Transverse colon (tissue), 4 donors: ENCODE data around the gene AGBL4. TPM values are rescaled to one million over a fixed set of nuclear protein-coding genes. Genes with fewer than 3 reads are reported as not detected.
A peak's percentile ranks its signal among the peaks of the same experiment; 100 is the strongest.

Experiments used
- DNase-seq: peaks from one replicate; pipeline ENCODE4 v3.0.0-alpha.2; 2019
- H3K27ac ChIP-seq, 4 donors: fragments of 200-600 bp; sonication (generic); 2 replicates each; pipeline ENCODE4 v1.5.1; 2016 to 2018; ENCODE audit warnings: inconsistent platforms in 4 of 4
- H3K27me3 ChIP-seq: fragments of 200-600 bp; sonication (generic); 2 replicates; pipeline ENCODE4 v1.5.1; 2017; ENCODE audit warnings: inconsistent platforms
- H3K36me3 ChIP-seq, 4 donors: fragments of 200-600 bp; sonication (generic); 2 replicates each; pipeline ENCODE4 v1.5.1; 2017 to 2019; ENCODE audit warnings: inconsistent platforms in 4 of 4
- H3K4me1 ChIP-seq, 4 donors: fragments of 200-600 bp; sonication (generic); 2 replicates each; pipeline ENCODE4 v1.5.1; 2017 to 2020; ENCODE audit warnings: inconsistent platforms in 4 of 4
- H3K4me3 ChIP-seq, 4 donors: fragments of 200-600 bp; sonication (generic); 1 replicate in 1 of 4; 2 replicates in 3 of 4; pipeline versions ENCODE4 v1.5.1 to v1.6.1; 2017 to 2019; ENCODE audit warnings: inconsistent platforms in 4 of 4
- H3K9me3 ChIP-seq, 2 donors: fragments of 200-600 bp; sonication (generic); 2 replicates each; pipeline ENCODE4 v1.5.1; 2017 to 2019; ENCODE audit warnings: inconsistent platforms in 2 of 2
- CTCF ChIP-seq, 5 experiments: fragments of 200-600 bp in 3 of 5; fragments of 450-650 bp in 2 of 5; sonication (generic) in 3 of 5; IDR thresholded peaks; 1 replicate in 2 of 5; 2 replicates in 3 of 5; pipeline ENCODE4 v1.5.1; 2016 to 2017; ENCODE audit warnings: antibody characterized with exemption in 5 of 5, inconsistent platforms in 3 of 5, mild to moderate bottlenecking in 2 of 5, moderate library complexity in 1 of 5
- EP300 ChIP-seq: sonication (generic); formaldehyde crosslinking; IDR thresholded peaks from one replicate; pipeline ENCODE4 v1.6.1; 2017; ENCODE audit warnings: antibody characterized with exemption, low read depth
- POLR2A ChIP-seq: fragments of 450-650 bp; IDR thresholded peaks from one replicate; pipeline ENCODE4 v1.6.1; 2016; ENCODE audit warnings: antibody characterized with exemption, mild to moderate bottlenecking, moderate library complexity
- POLR2AphosphoS5 ChIP-seq, 3 donors: sonication (generic); formaldehyde crosslinking; IDR thresholded peaks; one replicate each; pipeline ENCODE4 v1.6.1; 2016; ENCODE audit warnings: antibody characterized with exemption in 3 of 3
- WGBS, 2 donors: methylation state at CpG; one replicate each; pipeline ENCODE4 v1.1.5; 2018; ENCODE audit warnings: low coverage in 1 of 2; 5-methylcytosine and 5-hydroxymethylcytosine counted together
- in situ Hi-C, 4 donors: fragments of 200-750 bp; cut with MboI; loops; one replicate each; pipeline versions ENCODE4 v1.15.0 to v1.15.1; 2017; ENCODE audit warnings: low sequenced_read_pairs in 3 of 4, low pct_ligation_motif_present in 1 of 4, low pct_unique_long_range_greater_than_20kb in 1 of 4
- intact Hi-C: fragments of 100-400 bp; cut with DNase I; formaldehyde crosslinking; loops from one replicate; pipeline ENCODE4 v1.15.1; 2023; ENCODE audit warnings: low total_unique reads
- total RNA-seq, 4 donors: library from RNA; depleted of rRNA; stranded (reverse); fragments of >200 nt; gene quantifications; one replicate each; pipeline ENCODE4 v1.1.0, GENCODE V29; 2016

AGBL4 gene
- total RNA-seq, 4 donors from 2014 or later = 0.82 TPM; not detected in 3

- Histone ChIP-seq H3K4me3 (no peak overlapping the region), H3K4me1 (no peaks in the 10 kb centered on the region), H3K9me3 (no peaks in the 10 kb centered on the region), H3K27me3 (no peaks in the 10 kb centered on the region), H3K36me3 (no peaks in the 10 kb centered on the region), H3K27ac (no peak overlapping the region)
- in situ Hi-C loops = loop anchor here in 2 of 4 donors (25.0 kb wide), 1 partner anchor 1657 kb away; no protein-coding TSS in a partner anchor
- intact Hi-C loops = no loop called here
- TF ChIP-seq CTCF (IDR thresholded peaks at IDR 0.05) = no peak
- TF ChIP-seq POLR2A = no peak
- 33 to 61% methylated on average over 2 to 10 of the region's 10 CpGs for WGBS, 2 donors
- DNase-seq = no peak
Observed at GRCh38 chr1:48680411-48681035, 1343.2 kb downstream of the AGBL4 start.

- TF ChIP-seq POLR2A (no peak), POLR2AphosphoS5 (IDR thresholded peaks at IDR 0.05) (no peak)
- Histone ChIP-seq H3K4me1 (no peaks in the 10 kb centered on the region), H3K36me3 (no peaks in the 10 kb centered on the region), H3K9me3 (no peaks in the 10 kb centered on the region), H3K27me3 (no peaks in the 10 kb centered on the region), H3K27ac (no peak overlapping the region), H3K4me3 (no peak overlapping the region)
- intact Hi-C loops = loop anchor here (5.0 kb wide), 1 partner anchor 137 kb away; no protein-coding TSS in a partner anchor
- WGBS, 2 donors = 17 to 73% methylated on average over 1 to 6 of the region's 6 CpGs
- in situ Hi-C loops = loop anchor here in 2 of 4 donors (10.0 to 25.0 kb wide), 2 partner anchors 135 to 1657 kb away; no protein-coding TSS in a partner anchor
- no peak for DNase-seq
Observed at GRCh38 chr1:48679859-48680258, 1343.9 kb downstream of the AGBL4 start.

- in situ Hi-C loops (loop anchor here in 2 of 4 donors (10.0 to 25.0 kb wide), 2 partner anchors 136 to 1658 kb away; no protein-coding TSS in a partner anchor), intact Hi-C loops (loop anchor here (5.0 kb wide), 1 partner anchor 138 kb away; no protein-coding TSS in a partner anchor)
- Histone ChIP-seq H3K9me3 (no peaks in the 10 kb centered on the region), H3K27me3 (no peaks in the 10 kb centered on the region), H3K4me3 (no peak overlapping the region), H3K4me1 (no peaks in the 10 kb centered on the region), H3K36me3 (no peaks in the 10 kb centered on the region), H3K27ac (no peak overlapping the region)
- WGBS, 2 donors = 91% methylated on average over 3 of the region's 3 CpGs; no CpG with 5 or more reads in 1 of the 2 donors
- TF ChIP-seq POLR2A (no peak), EP300 (no peak), POLR2AphosphoS5 (IDR thresholded peaks at IDR 0.05) (no peak), CTCF (IDR thresholded peaks at IDR 0.05) (no peak)
- no peak for DNase-seq
Observed at GRCh38 chr1:48678710-48679505, 1344.8 kb downstream of the AGBL4 start.

GRCh38 chr1:48677306-48678287 lies 1346.2 kb downstream of the AGBL4 start:
- Histone ChIP-seq H3K4me1 (no peaks in the 10 kb centered on the region), H3K27ac (no peak overlapping the region), H3K4me3 (no peak overlapping the region), H3K36me3 (no peaks in the 10 kb centered on the region), H3K27me3 (no peaks in the 10 kb centered on the region), H3K9me3 (no peaks in the 10 kb centered on the region)
- DNase-seq = peak; percentile 73
- intact Hi-C loops (loop anchor here (5.0 kb wide), 1 partner anchor 140 kb away; no protein-coding TSS in a partner anchor), in situ Hi-C loops (loop anchor here in 2 of 4 donors (10.0 to 25.0 kb wide), 2 partner anchors 137 to 1660 kb away; no protein-coding TSS in a partner anchor)
- 14 to 47% methylated on average over 2 to 22 of the region's 22 CpGs for WGBS, 2 donors
- no peak for TF ChIP-seq EP300
- no peak for TF ChIP-seq POLR2AphosphoS5 (IDR thresholded peaks at IDR 0.05)
- no peak for TF ChIP-seq POLR2A
- peak in 4 of 5 experiments; percentile 53 to 68 (median 65) for TF ChIP-seq CTCF (IDR thresholded peaks at IDR 0.05)
